BLaER1 treated with 17β-estradiol and CSF1 and Interleukin-3, amounts not matched to agents 10 nM and 100 nM (cell line): ENCODE measurements around the gene COL15A1.

ENCODE experiments used
- H3K27ac ChIP-seq, 11 experiments: shearing (Covaris generic); formaldehyde crosslinking; 2 replicates each; pipeline ENCODE4 v1.8.1; 2022
- H3K27me3 ChIP-seq, 11 experiments: shearing (Covaris generic); formaldehyde crosslinking; 2 replicates each; pipeline ENCODE4 v1.8.1; 2022
- H3K36me3 ChIP-seq, 11 experiments: shearing (Covaris generic); formaldehyde crosslinking; 2 replicates each; pipeline ENCODE4 v1.8.1; 2022
- H3K4me1 ChIP-seq, 10 experiments: shearing (Covaris generic); formaldehyde crosslinking; 2 replicates each; pipeline ENCODE4 v1.8.1; 2022
- H3K4me2 ChIP-seq, 11 experiments: shearing (Covaris generic); formaldehyde crosslinking; 2 replicates each; pipeline ENCODE4 v1.8.1; 2022
- H3K4me3 ChIP-seq, 10 experiments: shearing (Covaris generic); formaldehyde crosslinking; 2 replicates each; pipeline ENCODE4 v1.8.1; 2022
- H3K9ac ChIP-seq, 11 experiments: shearing (Covaris generic); formaldehyde crosslinking; 2 replicates each; pipeline ENCODE4 v1.8.1; 2022
- H3K9me3 ChIP-seq, 11 experiments: shearing (Covaris generic); formaldehyde crosslinking; replicated peaks in 1 of 11; 2 replicates each; pipeline ENCODE4 v1.8.1; 2022
- H4K20me1 ChIP-seq, 11 experiments: shearing (Covaris generic); formaldehyde crosslinking; 2 replicates each; pipeline ENCODE4 v1.8.1; 2022
- Cebpa-rat ChIP-seq, 11 experiments: shearing (Covaris generic); IDR thresholded peaks; 2 replicates each; pipeline ENCODE4 v1.8.1; 2022

COL15A1 gene

DNA sequence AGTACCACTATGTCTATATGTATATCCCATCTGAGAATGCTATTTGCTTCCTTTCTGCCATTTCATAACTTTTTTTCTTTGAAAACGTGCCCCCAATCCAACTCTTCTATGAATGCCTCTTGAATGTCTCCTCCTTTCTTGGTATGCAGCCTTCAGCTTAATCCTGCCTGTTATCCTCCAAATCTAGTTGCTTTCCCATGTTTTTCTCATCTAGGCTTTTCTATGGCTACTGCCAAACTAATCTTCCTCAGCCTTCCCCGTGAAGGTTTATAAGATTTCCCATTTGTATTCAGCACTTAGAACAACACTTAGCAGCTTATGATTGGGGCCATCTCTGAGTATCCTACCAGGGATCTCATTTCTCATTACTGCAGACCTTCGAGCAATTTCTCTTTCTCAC is 163.7 kb downstream of the COL15A1 start:
- peaks cover 6 to 70% (median 29%) of the 10 kb centered on the region in 11 experiments; a peak in 15 of 22 replicates for H4K20me1 ChIP-seq

DNA sequence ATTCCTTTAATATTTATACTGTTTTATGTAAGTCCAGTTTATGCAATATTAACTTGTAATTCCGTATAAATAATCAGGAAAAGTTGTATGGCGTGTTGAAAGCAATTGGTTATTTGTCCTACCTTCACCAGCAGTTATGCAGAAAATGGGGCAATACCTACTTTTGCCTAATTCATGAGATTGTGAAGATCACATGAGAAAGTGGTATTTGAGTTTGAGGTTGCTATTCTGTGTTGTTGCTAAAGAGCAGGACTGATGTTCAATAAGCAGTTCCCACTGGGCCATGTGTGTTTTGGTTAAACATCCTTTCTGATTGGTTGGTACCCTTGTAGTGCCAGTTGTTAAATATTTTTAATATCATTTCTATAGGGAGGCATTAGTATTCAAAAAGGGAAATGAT is 164.4 kb downstream of the COL15A1 start:
- H3K4me3 ChIP-seq, result peak overlapping the region in 6 of 10 experiments; percentile 80 to 97 (median 93); a peak in 11 of 20 replicates
- peak overlapping the region; percentile 83 to 98 (median 89); a peak in 21 of 22 replicates for H3K4me2 ChIP-seq
- peak overlapping the region; percentile 57 to 99 (median 96); a peak in 19 of 22 replicates for H3K27ac ChIP-seq
- peaks cover 59 to 83% (median 83%) of the 10 kb centered on the region in 10 experiments for H3K4me1 ChIP-seq
- peak overlapping the region in 8 of 11 experiments; percentile 35 to 99 (median 98); a peak in 11 of 22 replicates for H3K9ac ChIP-seq
- H3K27me3 ChIP-seq, result peaks cover 0 to 34% (median 10%) of the 10 kb centered on the region in 11 experiments; a peak in 13 of 22 replicates
- no peaks in the 10 kb centered on the region; a peak in 1 of 22 replicates for H3K9me3 ChIP-seq
- peaks cover 0 to 34% (median 10%) of the 10 kb centered on the region in 11 experiments; a peak in 9 of 22 replicates for H3K36me3 ChIP-seq
- TF ChIP-seq Cebpa-rat (IDR thresholded peaks at IDR 0.05), result no peak
- H4K20me1 ChIP-seq, result peaks cover 13 to 77% (median 36%) of the 10 kb centered on the region in 11 experiments; a peak in 17 of 22 replicates

More for the DNA sequence above, 163.7 kb downstream of the COL15A1 start:
- H3K4me2 ChIP-seq, result peak overlapping the region; percentile 83 to 98 (median 89)
- H3K4me3 ChIP-seq, result peak overlapping the region in 7 of 10 experiments; percentile 80 to 97 (median 94); a peak in 13 of 20 replicates
- peaks cover 0 to 27% (median 10%) of the 10 kb centered on the region in 11 experiments; a peak in 9 of 22 replicates for H3K36me3 ChIP-seq
- no peaks in the 10 kb centered on the region; a peak in 1 of 22 replicates for H3K9me3 ChIP-seq
- peak overlapping the region in 10 of 11 experiments; percentile 2 to 99 (median 98); a peak in 16 of 22 replicates for H3K9ac ChIP-seq
- H3K4me1 ChIP-seq, result peaks cover 52 to 83% (median 75%) of the 10 kb centered on the region in 10 experiments
- peaks cover 0 to 36% (median 12%) of the 10 kb centered on the region in 11 experiments; a peak in 13 of 22 replicates for H3K27me3 ChIP-seq
- peak overlapping the region in 9 of 11 experiments; percentile 44 to 99 (median 97); a peak in 16 of 22 replicates for H3K27ac ChIP-seq
- TF ChIP-seq Cebpa-rat (IDR thresholded peaks at IDR 0.05), result no peak

DNA sequence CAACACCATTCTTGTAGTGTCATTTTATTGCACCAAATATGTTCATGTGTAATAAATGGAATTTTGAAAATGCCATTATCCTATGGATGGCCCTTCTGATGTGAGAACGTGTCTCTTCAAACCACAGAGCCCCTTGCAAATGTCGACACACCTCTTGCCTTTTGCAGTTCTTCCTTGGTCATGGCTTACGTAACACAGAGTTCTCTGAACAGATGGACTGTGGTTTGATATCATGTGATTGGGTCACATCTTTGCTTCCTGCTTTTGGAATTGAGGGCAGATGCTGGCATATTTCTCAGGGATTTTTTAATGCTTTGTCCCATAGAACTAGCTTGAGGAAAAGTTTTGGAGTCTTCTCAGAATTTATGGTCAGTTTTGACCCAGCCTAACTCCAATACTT is 165.8 kb downstream of the COL15A1 start:
- Histone ChIP-seq H3K4me2 (peak overlapping the region; percentile 30 to 98 (median 89)), H3K4me3 (peak overlapping the region in 7 of 10 experiments; percentile 1 to 95 (median 91); a peak in 8 of 20 replicates), H4K20me1 (peaks cover 25 to 91% (median 50%) of the 10 kb centered on the region in 11 experiments; a peak in 21 of 22 replicates), H3K36me3 (peaks cover 0 to 44% (median 11%) of the 10 kb centered on the region in 11 experiments; a peak in 9 of 22 replicates), H3K4me1 (peaks cover 54 to 85% (median 75%) of the 10 kb centered on the region in 10 experiments), H3K9me3 (no peaks in the 10 kb centered on the region; a peak in 1 of 22 replicates), H3K27me3 (peaks cover 0 to 20% (median 4%) of the 10 kb centered on the region in 11 experiments; a peak in 10 of 22 replicates), H3K9ac (peak overlapping the region in 7 of 11 experiments; percentile 35 to 99 (median 99); a peak in 11 of 22 replicates), H3K27ac (peak overlapping the region; percentile 57 to 99 (median 96); a peak in 20 of 22 replicates)
- TF ChIP-seq Cebpa-rat (IDR thresholded peaks at IDR 0.05), result peak; percentile 26 to 96 (median 87); a peak in 18 of 22 replicates

DNA sequence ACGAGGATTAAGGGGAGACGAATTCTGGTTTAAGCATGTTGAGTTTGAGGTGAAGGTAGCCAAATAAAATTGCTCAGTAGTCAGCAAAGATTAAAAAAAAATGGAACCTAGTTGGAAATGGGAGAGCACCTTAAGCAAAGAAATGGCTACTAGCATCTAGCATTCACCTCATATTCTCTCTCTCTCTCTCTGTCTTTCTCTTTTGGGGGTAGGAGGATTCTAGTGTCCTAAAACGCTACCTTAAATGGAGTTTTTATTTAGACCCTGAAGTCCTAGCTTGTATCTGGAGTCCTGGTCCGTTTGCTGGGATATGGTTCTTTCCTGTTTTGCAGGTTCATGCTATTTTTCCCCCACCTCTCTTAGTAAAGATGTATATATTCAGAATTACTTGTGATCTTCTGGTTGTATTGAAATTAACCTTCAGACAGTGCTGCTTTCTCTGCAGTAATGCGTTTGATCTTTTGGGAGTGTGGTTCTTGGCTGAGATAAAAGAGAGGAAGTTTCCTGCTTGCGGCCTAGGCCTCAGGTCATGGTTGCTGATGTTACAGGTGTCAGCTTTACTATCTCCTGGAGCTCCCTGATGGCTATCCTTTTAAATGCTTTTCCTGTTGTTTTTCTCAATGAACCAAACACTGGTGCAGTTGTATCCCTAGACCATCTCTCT is 169.2 kb downstream of the COL15A1 start:
- H4K20me1 ChIP-seq, result peaks cover 46 to 98% (median 63%) of the 10 kb centered on the region in 11 experiments; a peak in 21 of 22 replicates
- no peak for TF ChIP-seq Cebpa-rat (IDR thresholded peaks at IDR 0.05)
- H3K27me3 ChIP-seq, result no peaks in the 10 kb centered on the region
- peaks cover 0 to 48% (median 12%) of the 10 kb centered on the region in 11 experiments; a peak in 10 of 22 replicates for H3K36me3 ChIP-seq
- peaks cover 34 to 94% (median 65%) of the 10 kb centered on the region in 10 experiments for H3K4me1 ChIP-seq
- peak overlapping the region in 4 of 11 experiments; percentile 56 to 98 (median 90); a peak in 5 of 22 replicates for H3K27ac ChIP-seq
- no peak overlapping the region for H3K4me3 ChIP-seq
- no peak overlapping the region for H3K9ac ChIP-seq
- H3K4me2 ChIP-seq, result peak overlapping the region; percentile 22 to 98 (median 87); a peak in 21 of 22 replicates
- H3K9me3 ChIP-seq, result no peaks in the 10 kb centered on the region; a peak in 1 of 22 replicates

DNA sequence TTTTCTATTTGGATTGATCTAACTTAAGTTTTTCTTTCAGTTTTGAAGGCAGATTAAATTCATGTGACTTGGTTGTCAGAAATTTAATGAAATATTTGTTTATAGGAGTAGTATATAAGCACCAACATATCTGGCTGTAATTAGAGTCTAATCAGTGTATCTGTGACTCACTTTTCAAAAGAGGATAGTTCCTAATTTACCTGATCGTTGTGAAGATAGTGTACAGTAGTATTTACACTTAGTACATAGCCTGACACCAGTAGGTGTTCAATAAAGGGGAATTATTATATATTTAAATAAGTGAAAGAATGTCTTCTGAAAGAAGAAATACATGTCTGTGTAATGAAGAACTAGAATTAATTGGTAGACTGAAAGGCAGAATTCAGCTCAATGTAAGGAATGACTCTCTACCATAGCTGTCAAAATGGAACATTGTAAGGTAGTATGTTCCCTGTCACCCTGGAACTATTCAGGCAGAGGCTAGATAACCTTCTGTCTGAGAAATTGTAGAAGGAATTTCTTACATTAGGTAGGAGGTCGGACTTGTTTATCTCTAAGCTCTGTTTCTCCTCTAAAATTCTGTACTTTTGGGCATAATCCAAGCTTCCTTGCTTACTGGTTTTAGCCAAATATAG is 169.8 kb downstream of the COL15A1 start:
- no peaks in the 10 kb centered on the region for H3K27me3 ChIP-seq
- TF ChIP-seq Cebpa-rat (IDR thresholded peaks at IDR 0.05), result no peak
- H3K9me3 ChIP-seq, result no peaks in the 10 kb centered on the region; a peak in 1 of 22 replicates
- H3K4me1 ChIP-seq, result peaks cover 33 to 93% (median 64%) of the 10 kb centered on the region in 10 experiments
- peak overlapping the region in 1 of 11 experiments; percentile 7; a peak in 1 of 22 replicates for H3K27ac ChIP-seq
- peak overlapping the region in 10 of 11 experiments; percentile 11 to 98 (median 88); a peak in 16 of 22 replicates for H3K4me2 ChIP-seq
- H4K20me1 ChIP-seq, result peaks cover 47 to 98% (median 68%) of the 10 kb centered on the region in 11 experiments; a peak in 21 of 22 replicates
- peaks cover 0 to 48% (median 12%) of the 10 kb centered on the region in 11 experiments; a peak in 10 of 22 replicates for H3K36me3 ChIP-seq
- H3K9ac ChIP-seq, result no peak overlapping the region
- no peak overlapping the region for H3K4me3 ChIP-seq

DNA sequence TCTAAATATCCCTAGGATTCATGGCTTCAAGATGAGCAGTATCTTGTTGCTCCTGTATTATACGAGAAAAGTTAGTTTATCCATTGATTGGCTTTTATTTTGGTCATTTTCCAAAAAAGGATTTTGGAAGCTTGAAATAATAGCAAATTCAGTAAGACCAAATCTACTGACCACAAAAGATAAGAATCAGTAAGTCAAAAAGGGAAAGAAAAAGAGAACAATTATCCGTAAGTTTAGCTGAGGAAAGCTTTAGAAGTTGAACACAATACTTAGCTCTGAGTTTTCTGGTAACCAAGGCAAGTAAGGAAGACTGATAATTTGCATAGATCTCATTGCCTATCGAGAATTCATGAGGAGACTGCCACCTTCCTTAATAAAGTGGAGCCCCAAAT is 170.3 kb downstream of the COL15A1 start:
- H3K9ac ChIP-seq, result no peak overlapping the region
- no peaks in the 10 kb centered on the region for H3K27me3 ChIP-seq
- peaks cover 37 to 93% (median 64%) of the 10 kb centered on the region in 10 experiments for H3K4me1 ChIP-seq
- no peaks in the 10 kb centered on the region; a peak in 1 of 22 replicates for H3K9me3 ChIP-seq
- peaks cover 53 to 98% (median 73%) of the 10 kb centered on the region in 11 experiments; a peak in 21 of 22 replicates for H4K20me1 ChIP-seq
- TF ChIP-seq Cebpa-rat (IDR thresholded peaks at IDR 0.05), result no peak
- peaks cover 0 to 48% (median 12%) of the 10 kb centered on the region in 11 experiments; a peak in 10 of 22 replicates for H3K36me3 ChIP-seq
- peak overlapping the region in 6 of 11 experiments; percentile 1 to 98 (median 64); a peak in 8 of 22 replicates for H3K4me2 ChIP-seq
- H3K4me3 ChIP-seq, result no peak overlapping the region
- H3K27ac ChIP-seq, result no peak overlapping the region; a peak in 1 of 22 replicates

DNA sequence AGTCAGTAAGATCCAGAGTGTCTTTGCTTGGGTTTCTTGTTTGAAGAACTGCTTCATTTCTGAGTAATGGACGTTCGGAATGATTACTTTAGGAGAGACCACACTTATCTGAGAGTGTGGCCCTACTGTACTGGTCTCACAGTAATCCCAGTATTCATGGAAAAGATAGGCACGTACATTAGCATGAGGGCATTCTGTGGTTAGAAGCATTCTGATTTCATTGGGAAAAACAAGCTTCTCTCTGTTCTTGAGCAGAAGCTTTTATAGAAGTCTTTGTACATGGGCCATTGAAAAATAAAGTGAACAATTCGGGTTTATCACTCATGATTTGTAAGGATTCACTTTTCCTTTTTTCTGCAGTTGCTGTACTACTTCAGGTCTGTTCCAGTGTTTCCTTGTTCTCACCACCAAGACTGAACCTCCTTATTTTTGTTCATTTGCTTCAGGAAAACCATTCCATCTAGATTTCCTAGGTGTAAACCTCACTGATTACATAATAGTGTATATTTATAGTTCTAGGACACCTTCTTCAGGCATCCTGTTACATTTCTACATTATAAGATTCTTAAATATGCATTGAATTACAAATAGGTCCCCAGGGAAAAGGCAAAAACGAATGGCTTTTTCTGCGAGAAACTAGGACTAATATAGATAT is 171.3 kb downstream of the COL15A1 start:
- Histone ChIP-seq H3K4me1 (peaks cover 38 to 93% (median 64%) of the 10 kb centered on the region in 10 experiments), H3K4me2 (peak overlapping the region in 6 of 11 experiments; percentile 1 to 98 (median 64); a peak in 8 of 22 replicates), H3K27me3 (no peaks in the 10 kb centered on the region), H3K36me3 (peaks cover 0 to 45% (median 10%) of the 10 kb centered on the region in 11 experiments; a peak in 10 of 22 replicates), H3K9me3 (no peaks in the 10 kb centered on the region; a peak in 1 of 22 replicates), H3K27ac (no peak overlapping the region; a peak in 1 of 22 replicates), H3K4me3 (no peak overlapping the region), H4K20me1 (peaks cover 60 to 100% (median 82%) of the 10 kb centered on the region in 11 experiments), H3K9ac (no peak overlapping the region)
- TF ChIP-seq Cebpa-rat (IDR thresholded peaks at IDR 0.05), result no peak
